Type B pancreatic cell (in vitro differentiated cells): Measurements from ENCODE around the gene ZBTB1. TPM values are rescaled to one million over a fixed set of nuclear protein-coding genes. Genes with fewer than 3 reads are reported as not detected.
"Not testable (repeated sequence)": the region's sequence is repeated elsewhere in the genome, so short reads cannot be mapped to it uniquely, and the experiment has no call there.

ENCODE experiments used
- DNase-seq: peaks from one replicate; pipeline ENCODE4 v3.0.0; 2021; ENCODE audit warnings: mixed read lengths; ENCODE audit not compliant: unreplicated experiment; ENCODE audit errors: extremely low spot score
- H3K27ac Mint-ChIP-seq: 2 replicates; pipeline ENCODE4 v1.8.0; 2021; ENCODE audit warnings: mild to moderate bottlenecking, mixed read lengths
- H3K27me3 Mint-ChIP-seq: 2 replicates; pipeline ENCODE4 v1.8.0; 2021; ENCODE audit warnings: mixed read lengths
- H3K36me3 Mint-ChIP-seq: 2 replicates; pipeline ENCODE4 v1.8.0; 2021; ENCODE audit warnings: mixed read lengths
- H3K4me1 Mint-ChIP-seq: one replicate; pipeline ENCODE4 v1.8.0; 2021; ENCODE audit warnings: mixed read lengths; ENCODE audit not compliant: unreplicated experiment
- H3K4me3 Mint-ChIP-seq: 2 replicates; pipeline ENCODE4 v1.8.0; 2021; ENCODE audit warnings: mild to moderate bottlenecking, mixed read lengths
- H3K9me3 Mint-ChIP-seq: 2 replicates; pipeline ENCODE4 v1.8.0; 2021; ENCODE audit warnings: mixed read lengths
- total RNA-seq: library from RNA; stranded (reverse); gene quantifications from 2 replicates; pipeline ENCODE4 v1.2.1, GENCODE V29; 2021; ENCODE audit warnings: low replicate concordance
- TF ChIP-seq, protein P1 (sequence below): fragments of 200-600 bp; sonication (generic); conservative IDR thresholded peaks from 2 replicates; pipeline ENCODE4 v1.5.0; 2021; ENCODE audit warnings: antibody characterized with exemption, mild to moderate bottlenecking

The ZBTB1 gene
- total RNA-seq, 1 donor from 2014 or later: 43.2 TPM

DNA sequence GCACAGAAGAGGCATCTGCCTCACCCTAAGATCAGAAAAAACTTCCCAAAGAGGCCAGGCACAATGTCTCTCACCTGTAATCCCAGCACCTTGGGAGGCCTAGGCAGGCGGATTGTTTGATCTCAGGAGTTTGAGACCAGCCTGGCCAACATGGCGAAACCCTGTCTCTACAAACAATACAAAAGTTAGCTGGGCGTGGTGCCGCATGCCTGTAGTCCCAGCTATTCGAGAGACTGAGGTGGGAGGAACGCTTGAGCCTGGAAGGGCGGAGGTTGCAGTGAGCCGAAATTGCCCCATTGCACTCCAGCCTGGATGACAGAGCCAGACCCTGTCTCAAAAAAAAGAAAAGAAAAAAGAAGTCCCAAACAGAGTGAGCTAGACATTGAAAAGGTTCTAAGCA, 4.5 kb downstream of the ZBTB1 start:
- TF ChIP-seq, protein P1, sequence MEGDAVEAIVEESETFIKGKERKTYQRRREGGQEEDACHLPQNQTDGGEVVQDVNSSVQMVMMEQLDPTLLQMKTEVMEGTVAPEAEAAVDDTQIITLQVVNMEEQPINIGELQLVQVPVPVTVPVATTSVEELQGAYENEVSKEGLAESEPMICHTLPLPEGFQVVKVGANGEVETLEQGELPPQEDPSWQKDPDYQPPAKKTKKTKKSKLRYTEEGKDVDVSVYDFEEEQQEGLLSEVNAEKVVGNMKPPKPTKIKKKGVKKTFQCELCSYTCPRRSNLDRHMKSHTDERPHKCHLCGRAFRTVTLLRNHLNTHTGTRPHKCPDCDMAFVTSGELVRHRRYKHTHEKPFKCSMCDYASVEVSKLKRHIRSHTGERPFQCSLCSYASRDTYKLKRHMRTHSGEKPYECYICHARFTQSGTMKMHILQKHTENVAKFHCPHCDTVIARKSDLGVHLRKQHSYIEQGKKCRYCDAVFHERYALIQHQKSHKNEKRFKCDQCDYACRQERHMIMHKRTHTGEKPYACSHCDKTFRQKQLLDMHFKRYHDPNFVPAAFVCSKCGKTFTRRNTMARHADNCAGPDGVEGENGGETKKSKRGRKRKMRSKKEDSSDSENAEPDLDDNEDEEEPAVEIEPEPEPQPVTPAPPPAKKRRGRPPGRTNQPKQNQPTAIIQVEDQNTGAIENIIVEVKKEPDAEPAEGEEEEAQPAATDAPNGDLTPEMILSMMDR: no peak
- Mint-ChIP-seq H3K4me1 (peaks cover 50% of the 10 kb centered on the region), H3K36me3 (peaks cover 6% of the 10 kb centered on the region), H3K27me3 (no peaks in the 10 kb centered on the region), H3K9me3 (no peaks in the 10 kb centered on the region), H3K27ac (peak overlapping the region; percentile 30), H3K4me3 (no peak overlapping the region)
- DNase-seq: no peak

DNA sequence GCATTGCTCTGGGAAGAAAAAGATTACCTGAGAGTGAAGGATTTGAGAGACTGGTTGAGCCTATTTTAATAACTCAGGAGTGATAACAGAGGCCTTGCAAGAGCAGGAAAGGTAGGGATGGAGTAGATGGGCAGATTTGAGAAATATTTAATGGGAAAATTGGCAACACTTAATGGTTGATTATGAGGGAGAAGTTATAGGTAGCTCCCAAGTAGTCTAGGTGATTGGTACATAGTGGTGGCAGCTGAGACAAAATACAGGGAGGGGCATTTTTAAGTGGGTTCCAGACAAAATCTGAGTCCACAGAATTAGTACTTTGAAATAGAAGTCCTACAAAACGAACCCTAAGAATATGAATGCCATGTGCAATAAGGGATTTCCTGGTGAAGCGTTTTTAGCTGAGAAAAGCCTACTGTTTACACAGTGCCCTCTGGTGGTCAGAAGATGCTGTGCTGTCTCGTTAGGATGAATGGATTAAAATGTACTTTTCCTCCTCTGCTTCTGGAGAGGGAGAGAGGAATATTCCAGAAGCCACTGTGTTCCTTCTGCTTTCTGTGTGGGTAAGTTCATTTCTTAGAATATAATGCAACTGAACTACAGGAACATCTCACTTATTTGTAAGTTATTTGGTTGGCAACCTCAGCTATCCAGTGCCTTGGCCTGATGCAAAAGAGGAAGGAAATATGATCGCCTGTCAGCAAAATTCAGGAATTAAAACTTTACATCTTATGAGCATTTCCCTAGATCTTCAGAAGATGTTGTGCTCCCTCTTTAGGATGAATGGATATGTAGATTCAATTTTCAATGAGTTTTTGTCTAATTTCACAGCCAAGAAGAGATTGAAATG, 6.5 kb downstream of the ZBTB1 start:
- peaks cover 42% of the 10 kb centered on the region for H3K4me1 Mint-ChIP-seq
- H3K27me3 Mint-ChIP-seq: no peaks in the 10 kb centered on the region
- H3K27ac Mint-ChIP-seq: peak overlapping the region; percentile 13
- no peak overlapping the region for H3K4me3 Mint-ChIP-seq
- peaks cover 7% of the 10 kb centered on the region for H3K36me3 Mint-ChIP-seq
- no peak for DNase-seq
- TF ChIP-seq, protein P1: peak; percentile 96
- H3K9me3 Mint-ChIP-seq: no peaks in the 10 kb centered on the region

DNA sequence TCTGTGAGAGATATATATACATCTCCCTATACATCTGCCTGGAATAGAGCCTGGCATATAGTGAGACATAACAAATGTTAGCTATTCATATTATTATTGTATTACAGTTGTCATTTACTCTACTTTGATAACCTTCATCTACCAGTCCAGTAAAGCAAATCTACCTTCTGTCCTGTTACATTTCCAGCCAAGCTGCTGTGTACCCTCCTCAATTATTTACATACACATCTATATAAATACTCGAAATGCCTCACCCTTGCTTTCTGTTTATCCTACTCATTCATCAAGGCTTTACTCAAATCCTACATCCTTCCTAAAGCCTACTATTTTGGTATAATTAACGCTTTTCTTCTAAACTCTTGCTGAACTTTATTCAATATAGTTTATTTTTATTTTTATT, 8.7 kb downstream of the ZBTB1 start:
- Mint-ChIP-seq H3K9me3 (no peaks in the 10 kb centered on the region), H3K4me3 (no peak overlapping the region), H3K27ac (no peak overlapping the region), H3K27me3 (no peaks in the 10 kb centered on the region), H3K36me3 (peaks cover 3% of the 10 kb centered on the region), H3K4me1 (peaks cover 35% of the 10 kb centered on the region)
- no peak for DNase-seq
- TF ChIP-seq, protein P1: no peak

DNA sequence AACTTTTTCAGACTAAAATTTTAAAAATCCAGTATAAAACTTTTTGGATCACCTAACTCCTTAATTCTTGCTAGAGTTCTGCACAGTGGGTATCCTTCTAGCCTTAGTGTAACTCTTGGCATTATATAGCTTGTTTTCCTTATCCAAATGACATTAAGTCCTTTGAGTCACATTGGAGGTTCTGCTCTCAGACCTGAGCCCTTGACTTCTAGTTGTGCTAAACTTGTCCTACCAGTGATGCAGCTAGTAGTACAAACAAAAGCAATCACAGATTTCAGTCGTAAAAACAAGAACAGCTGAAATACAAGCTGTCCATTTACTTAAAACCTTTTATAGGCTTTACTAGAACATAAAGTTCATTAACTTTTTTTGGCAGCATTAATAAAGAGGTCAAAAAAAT, 10.5 kb downstream of the ZBTB1 start:
- H3K9me3 Mint-ChIP-seq: no peaks in the 10 kb centered on the region
- H3K4me1 Mint-ChIP-seq: peaks cover 26% of the 10 kb centered on the region
- no peak overlapping the region for H3K4me3 Mint-ChIP-seq
- H3K27ac Mint-ChIP-seq: no peak overlapping the region
- H3K27me3 Mint-ChIP-seq: no peaks in the 10 kb centered on the region
- DNase-seq: no peak
- TF ChIP-seq, protein P1: no peak
- H3K36me3 Mint-ChIP-seq: peaks cover 3% of the 10 kb centered on the region

DNA sequence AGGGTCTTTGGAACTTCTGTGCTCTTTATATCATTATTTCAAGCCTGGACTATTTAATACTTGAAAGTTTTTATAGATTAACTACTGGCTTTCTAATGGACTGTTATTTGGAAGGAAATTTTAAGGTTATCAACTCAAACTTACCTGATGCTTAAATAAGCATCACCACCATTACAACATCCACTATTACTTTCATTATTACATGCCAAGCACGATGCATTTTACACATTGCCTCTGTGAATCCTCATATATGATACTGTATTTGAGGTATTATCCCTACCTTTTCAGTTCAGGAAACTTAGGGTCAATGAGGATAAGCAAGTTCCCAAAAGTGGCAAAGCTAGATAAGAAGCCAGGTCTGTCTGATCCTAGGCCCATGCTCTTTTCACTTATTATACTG, 12.4 kb downstream of the ZBTB1 start:
- no peak overlapping the region for H3K27ac Mint-ChIP-seq
- no peaks in the 10 kb centered on the region for H3K27me3 Mint-ChIP-seq

DNA sequence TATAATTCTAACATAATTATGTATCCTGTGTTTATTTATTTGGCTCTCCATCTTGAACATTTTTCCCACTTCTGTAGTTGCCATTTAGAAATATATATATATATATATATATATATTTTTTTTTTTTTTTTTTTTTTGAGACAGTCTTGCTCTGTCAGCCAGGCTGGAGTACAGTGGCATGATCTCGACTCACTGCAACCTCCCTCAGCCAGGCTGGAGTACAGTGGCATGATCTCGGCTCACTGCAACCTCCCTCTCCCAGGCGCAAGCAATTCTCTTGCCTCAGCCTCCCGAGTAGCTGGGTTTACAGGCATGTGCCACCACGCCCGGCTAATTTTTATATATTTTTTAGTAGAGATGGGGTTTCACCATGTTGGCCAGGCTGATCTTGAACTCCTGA, 13.1 kb downstream of the ZBTB1 start:
- H3K27ac Mint-ChIP-seq, DNase-seq, H3K27me3 Mint-ChIP-seq, H3K4me3 Mint-ChIP-seq, H3K9me3 Mint-ChIP-seq, H3K36me3 Mint-ChIP-seq: not testable (repeated sequence)
- peaks cover 12% of the 10 kb centered on the region for H3K4me1 Mint-ChIP-seq

More for the DNA sequence above, 12.4 kb downstream of the ZBTB1 start:
- no peak for DNase-seq
- TF ChIP-seq, protein P1: no peak
- Mint-ChIP-seq H3K4me3 (no peak overlapping the region), H3K9me3 (no peaks in the 10 kb centered on the region), H3K36me3 (peaks cover 3% of the 10 kb centered on the region), H3K4me1 (peaks cover 12% of the 10 kb centered on the region)
